ENCODE data around the gene COL24A1.
"Not testable (repeated sequence)": the region's sequence is repeated elsewhere in the genome, so short reads cannot be mapped to it uniquely, and the experiment has no call there.

Gene COL24A1

GRCh38 chr1:85976516-85977205 is 179.9 kb downstream of the COL24A1 start:
- no peak for FAIRE-seq

GRCh38 chr1:85975912-85976371 is 180.6 kb downstream of the COL24A1 start:
- FAIRE-seq: no peak

GRCh38 chr1:85962457-85962856 is 194.1 kb downstream of the COL24A1 start:
- FAIRE-seq: no peak

- FAIRE-seq: no peak
Measured at GRCh38 chr1:85957760-85958159, 198.8 kb downstream of the COL24A1 start.

GRCh38 chr1:85955218-85955617 is 201.4 kb downstream of the COL24A1 start:
- FAIRE-seq: not testable (repeated sequence)

- no peak for FAIRE-seq
Measured at GRCh38 chr1:85952460-85952859, 204.1 kb downstream of the COL24A1 start.

GRCh38 chr1:85947186-85947585 is 209.4 kb downstream of the COL24A1 start:
- no peak for FAIRE-seq

- no peak for FAIRE-seq
Measured at GRCh38 chr1:85943945-85944344, 212.6 kb downstream of the COL24A1 start.

GRCh38 chr1:85943526-85943925 is 213.0 kb downstream of the COL24A1 start:
- no peak for FAIRE-seq

- no peak for FAIRE-seq
Measured at GRCh38 chr1:85940656-85941306, 215.8 kb downstream of the COL24A1 start.

GRCh38 chr1:85938829-85939228 is 217.7 kb downstream of the COL24A1 start:
- no peak for FAIRE-seq

- no peak for FAIRE-seq
Measured at GRCh38 chr1:85936470-85936869, 220.1 kb downstream of the COL24A1 start.

GRCh38 chr1:85936057-85936456 is 220.5 kb downstream of the COL24A1 start:
- FAIRE-seq: no peak

GRCh38 chr1:85935234-85935633 is 221.3 kb downstream of the COL24A1 start:
- FAIRE-seq: no peak

GRCh38 chr1:85934516-85934915 is 222.1 kb downstream of the COL24A1 start:
- no peak for FAIRE-seq

GRCh38 chr1:85933961-85934360 is 222.6 kb downstream of the COL24A1 start:
- FAIRE-seq: no peak

GRCh38 chr1:85911742-85912141 is 244.8 kb downstream of the COL24A1 start:
- FAIRE-seq: no peak

- no peak for FAIRE-seq
Measured at GRCh38 chr1:85900921-85901320, 255.7 kb downstream of the COL24A1 start.

GRCh38 chr1:85898861-85899260 is 257.7 kb downstream of the COL24A1 start:
- FAIRE-seq: no peak

- FAIRE-seq: peak; percentile 83
Measured at GRCh38 chr1:85894651-85895050, 261.9 kb downstream of the COL24A1 start.

- FAIRE-seq: peak; percentile 41
Measured at GRCh38 chr1:85892366-85892765, 264.2 kb downstream of the COL24A1 start.

GRCh38 chr1:85889870-85890269 is 266.7 kb downstream of the COL24A1 start:
- FAIRE-seq: no peak

- no peak for FAIRE-seq
Measured at GRCh38 chr1:85888921-85889320, 267.7 kb downstream of the COL24A1 start.

- peak; percentile 25 for FAIRE-seq
Measured at GRCh38 chr1:85884372-85885035, 272.1 kb downstream of the COL24A1 start.

All from G401.6 (cell line).